B cell (primary cell): ENCODE results near the gene LDHB. TPM values are rescaled to one million over a fixed set of nuclear protein-coding genes. Genes with fewer than 3 reads are reported as not detected.

Experiments
- ATAC-seq: fragments of 200-7000 bp; cut with Tn5 transposase; one replicate; pipeline ENCODE4 v1.10.0; 2021; ENCODE audit warnings: low read depth, mild to moderate bottlenecking, moderate number of reproducible peaks, moderate library complexity
- CTCF ChIA-PET: fragments of 350-600 bp; sonication (Branson Sonifier 250); formaldehyde crosslinking; loops from one replicate; lab custom pipeline; 2021; ENCODE audit warnings: antibody characterized with exemption, inconsistent platforms; lab: Charles Lee
- POLR2A ChIA-PET: fragments of 350-600 bp; sonication (Branson Sonifier 250); formaldehyde crosslinking; loops from one replicate; lab custom pipeline; 2021; ENCODE audit warnings: antibody characterized with exemption; lab: Charles Lee
- DNase-seq: peaks from one replicate; pipeline ENCODE4 v3.0.0; 2013
- H2AFZ ChIP-seq: 2 replicates; pipeline ENCODE4 v1.6.1; 2012; ENCODE audit warnings: mild to moderate bottlenecking, low read depth, low read length; ENCODE audit not compliant: insufficient read depth, poor library complexity, severe bottlenecking
- H3K27ac ChIP-seq, 2 donors: 1 replicate in 1 of 2; 2 replicates in 1 of 2; pipeline ENCODE4 v1.5.1; 2012 to 2013; ENCODE audit warnings: low read length in 2 of 2, mild to moderate bottlenecking in 2 of 2, moderate library complexity in 1 of 2
- H3K27me3 ChIP-seq, 4 experiments: fragments of 200-600 bp in 1 of 4; sonication (generic) in 1 of 4; replicated peaks in 1 of 4; 1 replicate in 2 of 4; 2 replicates in 2 of 4; pipeline versions ENCODE4 v1.6.1 to v1.7.0; 2013 to 2016; ENCODE audit warnings: low read length in 3 of 4, mild to moderate bottlenecking in 2 of 4, mixed read lengths in 1 of 4, moderate library complexity in 1 of 4; ENCODE audit not compliant: insufficient read depth in 4 of 4, control insufficient read depth in 3 of 4; ENCODE audit errors: control extremely low read depth in 1 of 4
- H3K36me3 ChIP-seq, 2 experiments: replicated peaks in 1 of 2; 1 replicate in 1 of 2; 2 replicates in 1 of 2; pipeline versions ENCODE4 v1.6.1 to v1.7.1; 2013; ENCODE audit warnings: low read length in 1 of 2; ENCODE audit not compliant: insufficient read depth in 2 of 2, control insufficient read depth in 1 of 2; ENCODE audit errors: control extremely low read depth in 1 of 2, extremely low read depth in 1 of 2
- H3K4me1 ChIP-seq, 2 donors: fragments of 200-600 bp in 1 of 2; sonication (generic) in 1 of 2; 1 replicate in 1 of 2; 2 replicates in 1 of 2; pipeline versions ENCODE4 v1.5.1 to v1.6.1; 2013 to 2017; ENCODE audit warnings: low read length in 2 of 2; ENCODE audit not compliant: control insufficient read depth in 2 of 2, insufficient read depth in 2 of 2
- H3K4me2 ChIP-seq: replicated peaks from 2 replicates; pipeline ENCODE3; 2012; ENCODE audit warnings: mild to moderate bottlenecking, low read depth, low read length; ENCODE audit not compliant: poor library complexity, severe bottlenecking
- H3K4me3 ChIP-seq, 5 experiments: fragments of 200-600 bp in 1 of 5; sonication (generic) in 1 of 5; 1 replicate in 3 of 5; 2 replicates in 2 of 5; pipeline versions ENCODE4 v1.5.1 to v1.7.0; 2011 to 2016; ENCODE audit warnings: low read length in 4 of 5, mild to moderate bottlenecking in 4 of 5, low read depth in 2 of 5, control low read depth in 1 of 5, moderate library complexity in 1 of 5; ENCODE audit not compliant: insufficient read depth in 1 of 5; ENCODE audit errors: control extremely low read depth in 1 of 5, extremely low read depth in 1 of 5
- H3K79me2 ChIP-seq: fragments of 200-600 bp; sonication (generic); one replicate; pipeline ENCODE4 v1.6.0; 2016; ENCODE audit warnings: low read length; ENCODE audit not compliant: control insufficient read depth, insufficient read depth
- H3K9ac ChIP-seq: fragments of 200-600 bp; sonication (generic); 2 replicates; pipeline ENCODE4 v1.6.1; 2017; ENCODE audit warnings: mild to moderate bottlenecking, low read length, moderate library complexity
- H3K9me3 ChIP-seq, 3 donors: one replicate each; pipeline versions ENCODE4 v1.6.1 to v1.7.1; 2013; ENCODE audit warnings: low read length in 2 of 3; ENCODE audit not compliant: control insufficient read depth in 2 of 3, insufficient read depth in 1 of 3; ENCODE audit errors: control extremely low read depth in 1 of 3
- H4K20me1 ChIP-seq: 2 replicates; pipeline ENCODE4 v1.6.0; 2012; ENCODE audit warnings: mild to moderate bottlenecking, low read length; ENCODE audit not compliant: insufficient read depth, control insufficient read depth, poor library complexity, severe bottlenecking
- H3K27ac Mint-ChIP-seq: one replicate; pipeline ENCODE4 v1.8.0; 2021; ENCODE audit warnings: mixed read lengths
- H3K27me3 Mint-ChIP-seq: one replicate; pipeline ENCODE4 v1.8.0; 2021; ENCODE audit warnings: mixed read lengths
- H3K4me1 Mint-ChIP-seq: one replicate; pipeline ENCODE4 v1.8.0; 2021; ENCODE audit warnings: mixed read lengths
- H3K4me3 Mint-ChIP-seq: one replicate; pipeline ENCODE4 v1.8.0; 2021; ENCODE audit warnings: mixed read lengths
- H3K9me3 Mint-ChIP-seq: one replicate; pipeline ENCODE4 v1.8.0; 2022; ENCODE audit warnings: mixed read lengths; ENCODE audit not compliant: insufficient read depth
- EZH2 ChIP-seq: IDR thresholded peaks from 2 replicates; pipeline ENCODE4 v1.6.1; 2012; ENCODE audit warnings: borderline replicate concordance, low read depth, mild to moderate bottlenecking, moderate library complexity, low read length; ENCODE audit not compliant: insufficient read depth, poor library complexity, severe bottlenecking
- WGBS: methylation state at CpG from one replicate; pipeline ENCODE4 v1.1.5; 2013; ENCODE audit warnings: missing lambda C conversion rate; ENCODE audit not compliant: insufficient coverage; 5-methylcytosine and 5-hydroxymethylcytosine counted together
- intact Hi-C: fragments of 100-400 bp; cut with micrococcal nuclease; formaldehyde crosslinking; loops from one replicate; pipeline ENCODE4 v1.10.0; 2022
- polyA plus RNA-seq: library from polyadenylated mRNA; depleted of rRNA; stranded (reverse); fragments of >200 nt; gene quantifications from 2 replicates; pipeline ENCODE4 v1.2.3, GENCODE V29; 2012
- total RNA-seq, 2 donors: library from RNA; stranded (reverse); fragments of 120-200 nt in 1 of 2; gene quantifications; 1 replicate in 1 of 2; 2 replicates in 1 of 2; pipeline versions ENCODE4 v1.2.3 to v1.2.4, GENCODE V29; 2013 to 2022
- TF ChIP-seq, protein P1 (sequence below): fragments of 200-600 bp; IDR thresholded peaks from one replicate; pipeline ENCODE4 v1.8.0; 2022; ENCODE audit warnings: antibody characterized with exemption, mild to moderate bottlenecking

The LDHB gene
- total and polyA plus RNA-seq, 2 donors (not counting 1 experiment from before 2014, with no cell fraction given), result 63.2 to 161 TPM

DNA sequence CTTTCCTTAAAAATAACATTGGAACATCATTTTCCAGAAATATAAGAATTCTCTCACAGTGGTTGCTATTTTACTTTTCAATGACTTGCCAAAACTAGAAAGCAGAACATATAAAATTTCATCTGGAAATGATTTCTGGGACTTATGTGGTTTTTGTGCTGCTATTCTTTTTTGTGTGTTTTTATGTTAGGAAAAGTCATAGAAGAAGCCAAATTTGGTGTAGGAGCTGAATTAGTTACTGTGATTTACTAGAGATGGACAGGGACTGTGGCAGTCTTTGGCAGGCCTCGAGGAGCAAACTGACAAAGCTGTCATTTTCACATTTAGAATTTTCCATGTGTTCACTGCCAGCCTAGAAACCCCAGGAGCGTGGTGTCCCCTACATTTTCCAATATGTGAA lies 38.3 kb upstream of the LDHB start:
- ATAC-seq (no peak), DNase-seq (no peak)
- TF ChIP-seq EZH2, result no peak
- TF ChIP-seq, protein P1, sequence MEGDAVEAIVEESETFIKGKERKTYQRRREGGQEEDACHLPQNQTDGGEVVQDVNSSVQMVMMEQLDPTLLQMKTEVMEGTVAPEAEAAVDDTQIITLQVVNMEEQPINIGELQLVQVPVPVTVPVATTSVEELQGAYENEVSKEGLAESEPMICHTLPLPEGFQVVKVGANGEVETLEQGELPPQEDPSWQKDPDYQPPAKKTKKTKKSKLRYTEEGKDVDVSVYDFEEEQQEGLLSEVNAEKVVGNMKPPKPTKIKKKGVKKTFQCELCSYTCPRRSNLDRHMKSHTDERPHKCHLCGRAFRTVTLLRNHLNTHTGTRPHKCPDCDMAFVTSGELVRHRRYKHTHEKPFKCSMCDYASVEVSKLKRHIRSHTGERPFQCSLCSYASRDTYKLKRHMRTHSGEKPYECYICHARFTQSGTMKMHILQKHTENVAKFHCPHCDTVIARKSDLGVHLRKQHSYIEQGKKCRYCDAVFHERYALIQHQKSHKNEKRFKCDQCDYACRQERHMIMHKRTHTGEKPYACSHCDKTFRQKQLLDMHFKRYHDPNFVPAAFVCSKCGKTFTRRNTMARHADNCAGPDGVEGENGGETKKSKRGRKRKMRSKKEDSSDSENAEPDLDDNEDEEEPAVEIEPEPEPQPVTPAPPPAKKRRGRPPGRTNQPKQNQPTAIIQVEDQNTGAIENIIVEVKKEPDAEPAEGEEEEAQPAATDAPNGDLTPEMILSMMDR, result no peak
- H3K79me2 ChIP-seq, result no peaks in the 10 kb centered on the region
- H2AFZ ChIP-seq, result no peak overlapping the region
- no peak overlapping the region for H3K27ac ChIP-seq
- no peaks in the 10 kb centered on the region for H3K9me3 ChIP-seq
- Mint-ChIP-seq H3K9me3 (no peaks in the 10 kb centered on the region), H3K4me1 (no peaks in the 10 kb centered on the region), H3K27ac (no peak overlapping the region), H3K27me3 (peaks cover 3% of the 10 kb centered on the region), H3K4me3 (no peak overlapping the region)
- ChIA-PET POLR2A (no interaction called here), CTCF (interaction anchor here (1.3 to 3.1 kb wide), 3 partner anchors 16 to 747 kb away, joined by 3 to 16 read pairs (median 4); no protein-coding TSS in a partner anchor)
- intact Hi-C loops, result loop anchor here (5.0 to 10.0 kb wide), 2 partner anchors 319 to 766 kb away; no protein-coding TSS in a partner anchor
- no peak overlapping the region for H3K9ac ChIP-seq
- no peaks in the 10 kb centered on the region for H3K36me3 ChIP-seq
- 81% methylated on average over 2 of the region's 2 CpGs for WGBS
- no peaks in the 10 kb centered on the region for H4K20me1 ChIP-seq
- no peak overlapping the region for H3K4me2 ChIP-seq
- H3K27me3 ChIP-seq, result no peaks in the 10 kb centered on the region
- H3K4me3 ChIP-seq, result no peak overlapping the region
- no peaks in the 10 kb centered on the region for H3K4me1 ChIP-seq

DNA sequence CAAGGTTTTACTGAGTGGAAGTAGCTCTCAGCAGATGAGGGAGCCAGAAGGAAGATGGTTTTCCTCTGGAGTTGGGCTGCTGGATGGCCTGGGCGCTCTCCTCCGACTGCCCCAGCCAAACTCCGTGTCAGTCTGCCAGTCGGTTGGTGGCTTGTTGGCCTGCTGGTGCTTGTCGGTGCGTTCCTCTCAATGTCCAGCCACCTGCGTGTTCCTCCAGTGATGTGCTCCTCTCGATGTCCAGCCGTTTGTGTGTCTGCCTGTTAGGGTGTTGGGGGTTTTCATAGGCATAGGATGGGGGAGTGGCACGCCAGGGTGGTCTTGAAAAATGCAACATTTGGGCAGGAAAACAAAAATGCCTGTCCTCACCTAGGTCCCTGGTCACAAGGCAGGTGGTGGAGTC lies 37.0 kb upstream of the LDHB start:
- no peaks in the 10 kb centered on the region for H3K79me2 ChIP-seq
- H3K36me3 ChIP-seq, result no peaks in the 10 kb centered on the region
- intact Hi-C loops, result loop anchor here (5.0 to 10.0 kb wide), 2 partner anchors 320 to 768 kb away; no protein-coding TSS in a partner anchor
- Mint-ChIP-seq H3K4me3 (no peak overlapping the region), H3K27me3 (peaks cover 6% of the 10 kb centered on the region), H3K9me3 (peaks cover 3% of the 10 kb centered on the region), H3K27ac (no peak overlapping the region), H3K4me1 (no peaks in the 10 kb centered on the region)
- ChIA-PET POLR2A (no interaction called here), CTCF (interaction anchor here (1.0 to 2.0 kb wide), 2 partner anchors 16 to 749 kb away, joined by 4 to 5 read pairs; no protein-coding TSS in a partner anchor)
- TF ChIP-seq EZH2, result no peak
- TF ChIP-seq, protein P1, result no peak
- 89% methylated on average over 10 of the region's 10 CpGs for WGBS
- no peak overlapping the region for H3K9ac ChIP-seq
- DNase-seq, result no peak
- H3K4me1 ChIP-seq, result no peaks in the 10 kb centered on the region
- H3K27ac ChIP-seq, result no peak overlapping the region
- no peaks in the 10 kb centered on the region for H3K27me3 ChIP-seq
- no peaks in the 10 kb centered on the region for H4K20me1 ChIP-seq
- no peak for ATAC-seq
- no peak overlapping the region for H2AFZ ChIP-seq
- H3K9me3 ChIP-seq, result no peaks in the 10 kb centered on the region
- H3K4me3 ChIP-seq, result no peak overlapping the region
- no peak overlapping the region for H3K4me2 ChIP-seq
